GM12878 (cell line): Measurements from ENCODE around the gene KLHL1. TPM values are rescaled to one million over a fixed set of nuclear protein-coding genes. Genes with fewer than 3 reads are reported as not detected.

ENCODE experiments used
- ATAC-seq: fragments of 200-7000 bp; cut with Tn5 transposase; 3 replicates; pipeline ENCODE4 v1.9.1; 2020; ENCODE audit warnings: mild to moderate bottlenecking, moderate library complexity
- BruUV-seq: library from RNA; stranded (reverse); fragments of 400-500 nt; replicated peaks from 2 replicates; lab custom pipeline; 2021; lab: Mats Ljungman, UMichigan
- CTCF ChIA-PET: fragments of 300-600 bp; sonication (Branson Sonifier 250); formaldehyde crosslinking; extraction: SDS; loops from one replicate; lab custom pipeline; 2021; ENCODE audit warnings: inconsistent platforms; lab: Yijun Ruan, JAX
- POLR2A ChIA-PET: fragments of 350-600 bp; formaldehyde crosslinking; extraction: SDS; loops from one replicate; lab custom pipeline; 2021; ENCODE audit warnings: inconsistent platforms; lab: Charles Lee
- RAD21 ChIA-PET: fragments of 300-600 bp; sonication (Branson Sonifier 250); formaldehyde crosslinking; loops from one replicate; lab custom pipeline; 2023; ENCODE audit warnings: antibody characterized with exemption; ENCODE audit not compliant: unreplicated experiment; lab: Charles Lee
- SMC1A ChIA-PET: fragments of 300-600 bp; sonication (Branson Sonifier 250); formaldehyde crosslinking; loops from one replicate; lab custom pipeline; 2023; ENCODE audit not compliant: unreplicated experiment, uncharacterized antibody; lab: Charles Lee
- DNase-seq: peaks from one replicate; pipeline ENCODE4 v3.0.0-alpha.2; 2011; ENCODE audit warnings: low read depth, low spot score
- FAIRE-seq: peaks from 3 replicates; lab custom pipeline; 2011; peaks lifted over from hg19 to GRCh38; lab: Jason Lieb, UNC
- H2AFZ ChIP-seq: 2 replicates; pipeline ENCODE4 v1.6.0; 2011; ENCODE audit warnings: low read depth, low read length, control low read depth; ENCODE audit not compliant: control insufficient read depth
- H3K27ac ChIP-seq: 2 replicates; pipeline ENCODE4 v1.5.1; 2011; ENCODE audit warnings: control low read depth; ENCODE audit not compliant: control insufficient read depth, insufficient read depth
- H3K27me3 ChIP-seq, 2 experiments: replicated peaks in 1 of 2; 2 replicates each; pipeline versions ENCODE4 v1.6.0 to v1.6.1; 2011; ENCODE audit warnings: low read length in 1 of 2; ENCODE audit not compliant: control insufficient read depth in 2 of 2, insufficient read depth in 2 of 2
- H3K36me3 ChIP-seq, 2 experiments: 2 replicates each; pipeline ENCODE4 v1.5.1; 2011; ENCODE audit warnings: low read length in 1 of 2; ENCODE audit not compliant: control insufficient read depth in 2 of 2, insufficient read depth in 2 of 2
- H3K4me1 ChIP-seq: 2 replicates; pipeline ENCODE4 v1.6.1; 2011; ENCODE audit warnings: mild to moderate bottlenecking, low read length, moderate library complexity, mixed read lengths; ENCODE audit not compliant: control insufficient read depth, insufficient read depth
- H3K4me2 ChIP-seq: 2 replicates; pipeline ENCODE4 v1.6.0; 2011; ENCODE audit warnings: control low read depth; ENCODE audit not compliant: control insufficient read depth, insufficient read depth
- H3K4me3 ChIP-seq: fragments of 200-600 bp; sonication (generic); 2 replicates; pipeline ENCODE4 v1.5.1; 2016
- H3K79me2 ChIP-seq: 2 replicates; pipeline ENCODE4 v1.6.0; 2011; ENCODE audit warnings: low read length; ENCODE audit not compliant: control insufficient read depth, insufficient read depth
- H3K9ac ChIP-seq: 2 replicates; pipeline ENCODE4 v1.8.0; 2011; ENCODE audit warnings: low read length, control low read depth, mixed read lengths; ENCODE audit not compliant: control insufficient read depth, insufficient read depth
- H3K9me3 ChIP-seq: replicated peaks from 3 replicates; pipeline ENCODE4 v1.5.1; 2011; ENCODE audit warnings: mild to moderate bottlenecking, low read length; ENCODE audit not compliant: control insufficient read depth, insufficient read depth
- H4K20me1 ChIP-seq: 2 replicates; pipeline ENCODE4 v1.6.0; 2011; ENCODE audit not compliant: control insufficient read depth, insufficient read depth
- EGR1 ChIP-seq, 2 experiments: IDR thresholded peaks; 1 replicate in 1 of 2; 2 replicates in 1 of 2; pipeline ENCODE4 v1.6.1; 2011 to 2012; ENCODE audit warnings: low read depth in 2 of 2, low read length in 2 of 2, borderline replicate concordance in 1 of 2, mild to moderate bottlenecking in 1 of 2, moderate library complexity in 1 of 2
- ETV6 ChIP-seq, 2 experiments: fragments of 450-650 bp in 1 of 2; IDR thresholded peaks in 1 of 2; conservative IDR thresholded peaks in 1 of 2; 2 replicates each; pipeline ENCODE4 v1.6.1; 2014; ENCODE audit warnings: antibody characterized with exemption in 1 of 2, borderline replicate concordance in 1 of 2, low read depth in 1 of 2, mild to moderate bottlenecking in 1 of 2, moderate library complexity in 1 of 2
- FOXK2 ChIP-seq: fragments of 450-650 bp; IDR thresholded peaks from 2 replicates; pipeline ENCODE4 v1.6.1; 2017; ENCODE audit warnings: mild to moderate bottlenecking, moderate library complexity
- HCFC1 ChIP-seq: fragments of 150-350 bp; IDR thresholded peaks from 2 replicates; pipeline ENCODE4 v1.6.1; 2014; ENCODE audit warnings: low read length
- IKZF2 ChIP-seq, 2 experiments: fragments of 450-650 bp; IDR thresholded peaks; 2 replicates each; pipeline ENCODE4 v1.6.1; 2017; ENCODE audit warnings: mild to moderate bottlenecking in 2 of 2, moderate library complexity in 2 of 2
- MAX ChIP-seq: IDR thresholded peaks from 2 replicates; pipeline ENCODE4 v1.6.1; 2012; ENCODE audit warnings: low read depth, low read length, improper control_type of control experiment
- NR2F1 ChIP-seq: fragments of 450-650 bp; conservative IDR thresholded peaks from 2 replicates; pipeline ENCODE4 v1.6.1; 2017; ENCODE audit warnings: mild to moderate bottlenecking
- PAX8 ChIP-seq: fragments of 450-650 bp; IDR thresholded peaks from 2 replicates; pipeline ENCODE4 v1.6.1; 2017; ENCODE audit warnings: mild to moderate bottlenecking, moderate library complexity
- POLR2A ChIP-seq: IDR thresholded peaks from 2 replicates; pipeline ENCODE4 v1.6.1; 2011; ENCODE audit warnings: low read depth, mild to moderate bottlenecking, low read length
- SMARCA5 ChIP-seq: fragments of 450-650 bp; IDR thresholded peaks from 2 replicates; pipeline ENCODE4 v1.6.1; 2017; ENCODE audit warnings: mild to moderate bottlenecking
- SRF ChIP-seq, 2 experiments: IDR thresholded peaks; 2 replicates each; pipeline ENCODE4 v1.6.1; 2011; ENCODE audit warnings: low read depth in 2 of 2, low read length in 2 of 2, mild to moderate bottlenecking in 1 of 2, moderate library complexity in 1 of 2
- ZSCAN29 ChIP-seq: fragments of 450-650 bp; IDR thresholded peaks from 2 replicates; pipeline ENCODE4 v1.6.1; 2017; ENCODE audit warnings: mild to moderate bottlenecking, moderate library complexity
- WGBS: methylation state at CpG from one replicate; pipeline ENCODE4 v1.1.6; 2016; ENCODE audit warnings: low lambda C conversion rate; ENCODE audit not compliant: insufficient replicate concordance, insufficient coverage; ENCODE audit errors: missing lambda C conversion rate; 5-methylcytosine and 5-hydroxymethylcytosine counted together
- in situ Hi-C: fragments of 300-500 bp; cut with MboI; formaldehyde crosslinking; loops from 9 replicates; pipeline ENCODE4 v1.14.3; 2018; ENCODE audit warnings: mixed read lengths
- intact Hi-C: fragments of 100-400 bp; cut with micrococcal nuclease; formaldehyde crosslinking; loops from one replicate; pipeline ENCODE4 v1.14.2; 2022; ENCODE audit not compliant: unreplicated experiment
- polyA plus RNA-seq, 11 experiments: library from polyadenylated mRNA; depleted of rRNA in 4 of 11; unstranded in 6 of 11; stranded (reverse) in 5 of 11; fragments of >200 nt; fragmentation: Nextera tagmentation in 4 of 11; fragmentation: Illumina TruSeq in 1 of 11; extraction: Ambion mirVana in 4 of 11; extraction: Trizol in 1 of 11; gene quantifications; 1 replicate in 1 of 11; 2 replicates in 10 of 11; pipeline versions ENCODE4 v1.2.1 to v1.2.3, GENCODE V29; 2011 to 2016; ENCODE audit warnings: inconsistent platforms in 2 of 11, missing spikeins in 2 of 11, low read depth in 1 of 11
- total RNA-seq, 4 experiments: library from RNA; depleted of rRNA in 3 of 4; stranded (reverse); fragments of >200 nt in 3 of 4; fragmentation: Illumina TruSeq in 1 of 4; extraction: Trizol in 1 of 4; gene quantifications; 2 replicates each; pipeline versions ENCODE4 v1.2.1 to v1.2.3, GENCODE V29; 2013 to 2021
- TF ChIP-seq, protein P1 (sequence below): IDR thresholded peaks from 2 replicates; pipeline ENCODE4 v1.6.1; 2012; ENCODE audit warnings: low read depth, low read length, improper control_type of control experiment

The KLHL1 gene
- total and polyA plus RNA-seq, 10 of the 15 experiments (the other 5 are each of a cell fraction or from before 2014, with no cell fraction given) = 0.02 to 0.13 (median 0.05) TPM; not detected in 2

DNA sequence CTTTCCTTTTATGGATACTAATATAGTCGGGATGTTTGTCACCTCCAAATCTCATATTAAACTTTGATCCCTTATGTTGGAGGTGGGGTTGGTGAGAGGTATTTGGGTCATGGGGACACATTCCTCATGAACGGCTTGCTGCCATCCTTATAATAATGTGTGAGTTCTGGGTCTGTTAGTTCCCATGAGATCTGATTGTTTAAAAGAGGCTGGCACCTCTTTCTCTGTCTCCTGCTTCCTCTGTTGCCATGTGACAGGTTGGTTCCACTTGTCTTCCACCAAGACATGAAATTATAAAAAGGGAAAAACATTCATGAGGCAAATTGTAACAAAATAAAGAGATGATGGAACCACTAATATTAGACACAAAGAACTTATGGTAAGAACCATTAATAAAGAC is 108.4 kb downstream of the KLHL1 start:
- 20% methylated on average over 2 of the region's 2 CpGs for WGBS
- ChIA-PET POLR2A (no interaction called here), SMC1A (interaction anchor here (0.9 to 1.0 kb wide), 2 partner anchors 10 kb away, joined by 5 read pairs; no protein-coding TSS in a partner anchor), CTCF (interaction anchor here (0.6 kb wide), 1 partner anchor 1032 kb away, joined by 3 read pairs; no protein-coding TSS in a partner anchor), RAD21 (interaction anchor here (1.1 to 1.4 kb wide), 3 partner anchors 14 to 73 kb away, joined by 3 read pairs; no protein-coding TSS in a partner anchor)
- H3K36me3 ChIP-seq = no peaks in the 10 kb centered on the region
- in situ Hi-C loops (no loop called here), intact Hi-C loops (no loop called here)
- no peaks in the 10 kb centered on the region for H3K27me3 ChIP-seq
- no peak for DNase-seq
- no TSS peak for BruUV-seq
- no peaks in the 10 kb centered on the region for H3K9me3 ChIP-seq
- no peak overlapping the region for H3K4me3 ChIP-seq
- no peak for FAIRE-seq
- no peak overlapping the region for H3K27ac ChIP-seq
- no peak overlapping the region for H3K4me2 ChIP-seq
- H4K20me1 ChIP-seq = no peaks in the 10 kb centered on the region
- ATAC-seq = peak; percentile 17; the same call in 1 of the 3 replicates
- H2AFZ ChIP-seq = no peak overlapping the region
- no peak overlapping the region for H3K9ac ChIP-seq
- no peaks in the 10 kb centered on the region for H3K79me2 ChIP-seq
- TF ChIP-seq NR2F1 = no peak
- TF ChIP-seq EGR1 (IDR thresholded peaks at IDR 0.05; ENCODE audit: borderline replicate concordance in 1 of 2, low read depth in 2 of 2, low read length in 2 of 2) = no peak
- no peak for TF ChIP-seq FOXK2
- no peak for TF ChIP-seq MAX
- TF ChIP-seq PAX8 = no peak
- TF ChIP-seq HCFC1 = no peak
- TF ChIP-seq ZSCAN29 = no peak
- no peak for TF ChIP-seq SMARCA5
- TF ChIP-seq, protein P1, sequence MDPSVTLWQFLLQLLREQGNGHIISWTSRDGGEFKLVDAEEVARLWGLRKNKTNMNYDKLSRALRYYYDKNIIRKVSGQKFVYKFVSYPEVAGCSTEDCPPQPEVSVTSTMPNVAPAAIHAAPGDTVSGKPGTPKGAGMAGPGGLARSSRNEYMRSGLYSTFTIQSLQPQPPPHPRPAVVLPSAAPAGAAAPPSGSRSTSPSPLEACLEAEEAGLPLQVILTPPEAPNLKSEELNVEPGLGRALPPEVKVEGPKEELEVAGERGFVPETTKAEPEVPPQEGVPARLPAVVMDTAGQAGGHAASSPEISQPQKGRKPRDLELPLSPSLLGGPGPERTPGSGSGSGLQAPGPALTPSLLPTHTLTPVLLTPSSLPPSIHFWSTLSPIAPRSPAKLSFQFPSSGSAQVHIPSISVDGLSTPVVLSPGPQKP = no peak
- no peak for TF ChIP-seq POLR2A
- no peak for TF ChIP-seq IKZF2 (IDR thresholded peaks at IDR 0.05)
- no peak for TF ChIP-seq SRF (IDR thresholded peaks at IDR 0.05; ENCODE audit: low read depth in 2 of 2, low read length in 2 of 2)
- TF ChIP-seq ETV6 (conservative IDR thresholded peaks at IDR 0.05 in 1 of 2, IDR thresholded peaks at IDR 0.05 in 1 of 2; ENCODE audit: borderline replicate concordance in 1 of 2, low read depth in 1 of 2) = no peak
- no peaks in the 10 kb centered on the region for H3K4me1 ChIP-seq
